ENCODE results near the gene GPATCH1. TPM values are rescaled to one million over a fixed set of nuclear protein-coding genes. Genes with fewer than 3 reads are reported as not detected.

The GPATCH1 gene
- total and polyA plus RNA-seq, 9 of the 15 experiments (the other 6 are each of a cell fraction or from before 2014, with no cell fraction given): 3.7 to 9.7 (median 7.7) TPM

- no peak for TF ChIP-seq CBX8 (IDR thresholded peaks at IDR 0.05; ENCODE audit: borderline replicate concordance, extremely low read depth, low read depth, low read length, poor library complexity, severe bottlenecking)
- TF ChIP-seq CSDE1 (IDR thresholded peaks at IDR 0.05): no peak
- TF ChIP-seq, protein P1, sequence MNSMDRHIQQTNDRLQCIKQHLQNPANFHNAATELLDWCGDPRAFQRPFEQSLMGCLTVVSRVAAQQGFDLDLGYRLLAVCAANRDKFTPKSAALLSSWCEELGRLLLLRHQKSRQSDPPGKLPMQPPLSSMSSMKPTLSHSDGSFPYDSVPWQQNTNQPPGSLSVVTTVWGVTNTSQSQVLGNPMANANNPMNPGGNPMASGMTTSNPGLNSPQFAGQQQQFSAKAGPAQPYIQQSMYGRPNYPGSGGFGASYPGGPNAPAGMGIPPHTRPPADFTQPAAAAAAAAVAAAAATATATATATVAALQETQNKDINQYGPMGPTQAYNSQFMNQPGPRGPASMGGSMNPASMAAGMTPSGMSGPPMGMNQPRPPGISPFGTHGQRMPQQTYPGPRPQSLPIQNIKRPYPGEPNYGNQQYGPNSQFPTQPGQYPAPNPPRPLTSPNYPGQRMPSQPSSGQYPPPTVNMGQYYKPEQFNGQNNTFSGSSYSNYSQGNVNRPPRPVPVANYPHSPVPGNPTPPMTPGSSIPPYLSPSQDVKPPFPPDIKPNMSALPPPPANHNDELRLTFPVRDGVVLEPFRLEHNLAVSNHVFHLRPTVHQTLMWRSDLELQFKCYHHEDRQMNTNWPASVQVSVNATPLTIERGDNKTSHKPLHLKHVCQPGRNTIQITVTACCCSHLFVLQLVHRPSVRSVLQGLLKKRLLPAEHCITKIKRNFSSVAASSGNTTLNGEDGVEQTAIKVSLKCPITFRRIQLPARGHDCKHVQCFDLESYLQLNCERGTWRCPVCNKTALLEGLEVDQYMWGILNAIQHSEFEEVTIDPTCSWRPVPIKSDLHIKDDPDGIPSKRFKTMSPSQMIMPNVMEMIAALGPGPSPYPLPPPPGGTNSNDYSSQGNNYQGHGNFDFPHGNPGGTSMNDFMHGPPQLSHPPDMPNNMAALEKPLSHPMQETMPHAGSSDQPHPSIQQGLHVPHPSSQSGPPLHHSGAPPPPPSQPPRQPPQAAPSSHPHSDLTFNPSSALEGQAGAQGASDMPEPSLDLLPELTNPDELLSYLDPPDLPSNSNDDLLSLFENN (IDR thresholded peaks at IDR 0.05; ENCODE audit: low read depth in 2 of 2, low read length in 2 of 2): peak in 1 of 2 experiments; percentile 88; a peak in 2 of 4 replicates
- no peak for TF ChIP-seq ZNF830 (CRISPR knock-in tag; IDR thresholded peaks at IDR 0.05)
- TF ChIP-seq HDAC1 (IDR thresholded peaks at IDR 0.05): peak in 1 of 2 experiments; percentile 95; a peak in 2 of 4 replicates
- no peak for TF ChIP-seq POLR3A (IDR thresholded peaks at IDR 0.05; ENCODE audit: borderline replicate concordance, extremely low read depth, insufficient read depth, insufficient read length)
- TF ChIP-seq RERE (CRISPR knock-in tag; IDR thresholded peaks at IDR 0.05; ENCODE audit: borderline replicate concordance): no peak
- TF ChIP-seq PURB (CRISPR knock-in tag; IDR thresholded peaks at IDR 0.05; ENCODE audit: low read depth): no peak
- TF ChIP-seq HDAC3 (IDR thresholded peaks at IDR 0.05; ENCODE audit: borderline replicate concordance, partially characterized antibody): peak; percentile 78
- TF ChIP-seq ZBTB7A (IDR thresholded peaks at IDR 0.05; ENCODE audit: borderline replicate concordance, control insufficient read depth, low read depth, low read length): no peak
- TF ChIP-seq RAD51 (IDR thresholded peaks at IDR 0.05; ENCODE audit: borderline replicate concordance, low read depth): no peak; the same call in 1 of the 2 replicates
- TF ChIP-seq HOXB6 (CRISPR knock-in tag; IDR thresholded peaks at IDR 0.05; ENCODE audit: borderline replicate concordance): no peak
- TF ChIP-seq ZNF134 (CRISPR knock-in tag; conservative IDR thresholded peaks at IDR 0.05): no peak
- no peak for TF ChIP-seq RBM39 (optimal IDR thresholded peaks at IDR 0.05; ENCODE audit: low read depth, low read length)
Measured at GRCh38 chr19:33100894-33101644, 20.1 kb downstream of the GPATCH1 start (continued).

Data from K562 (cell line).